ENCODE measurements around the gene LCE2C. TPM values are rescaled to one million over a fixed set of nuclear protein-coding genes. Genes with fewer than 3 reads are reported as not detected.
"Not testable (repeated sequence)": the region's sequence is repeated elsewhere in the genome, so short reads cannot be mapped to it uniquely, and the experiment has no call there.

LCE2C gene
- total RNA-seq, 2 donors from 2014 or later, result not detected

DNA sequence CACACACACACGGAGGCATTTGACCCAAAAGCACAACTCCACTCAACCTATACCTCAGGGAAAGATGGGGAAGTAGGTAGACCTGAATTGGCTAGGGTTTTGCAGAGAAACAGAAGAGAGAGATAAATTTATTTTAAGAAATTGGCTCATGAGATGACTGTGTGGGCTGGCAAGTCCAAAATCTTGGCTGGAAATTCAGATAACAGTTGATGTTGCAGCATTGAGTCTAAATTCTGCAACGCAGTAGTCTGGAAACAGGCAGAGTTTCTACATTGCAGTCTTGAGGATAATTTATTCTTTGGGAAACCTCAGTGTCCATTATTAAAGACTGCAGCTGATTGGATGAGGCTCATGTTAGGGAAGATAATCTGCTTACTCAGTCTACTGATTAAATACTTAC, 6.5 kb downstream of the LCE2C start:
- Mint-ChIP-seq H3K27me3 (peaks cover 38% of the 10 kb centered on the region), H3K27ac (no peak overlapping the region), H3K36me3 (ENCODE audit: low read depth) (no peaks in the 10 kb centered on the region), H3K9me3 (no peaks in the 10 kb centered on the region), H3K4me1 (no peaks in the 10 kb centered on the region), H3K4me3 (no peak overlapping the region)
- ATAC-seq (replicated peaks), result no peak

GRCh38 chr1:152683846-152684245, 8.8 kb downstream of the LCE2C start:
- no peaks in the 10 kb centered on the region for H3K4me1 Mint-ChIP-seq

DNA sequence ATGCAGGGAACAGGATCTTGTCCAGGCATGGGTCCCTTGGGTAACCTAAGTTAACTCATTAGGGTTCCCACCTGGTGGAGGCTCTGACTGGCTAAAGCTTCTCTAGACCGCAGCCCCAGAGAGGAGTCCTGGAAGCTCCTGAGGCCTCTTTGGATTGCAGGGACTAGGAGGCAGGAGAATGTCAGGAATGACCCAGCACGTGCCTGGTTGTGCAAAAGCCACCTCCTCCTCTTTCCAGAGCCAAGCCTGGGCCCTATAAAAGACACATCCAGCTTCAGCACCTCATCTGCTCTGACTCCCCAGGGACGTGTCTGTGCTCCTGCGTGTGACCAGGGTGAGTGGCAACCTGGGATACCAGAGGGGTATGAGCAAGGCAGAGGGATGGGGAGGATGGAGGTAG, 10.7 kb downstream of the LCE2C start, which contains the start of gene LCE2B:
Gene LCE2B, plus strand, starts transcription at position 301 of the 400 bp plus-strand sequence. CDS start 721 bp downstream, outside the sequence.
- not testable (repeated sequence) for H3K4me1 Mint-ChIP-seq; ATAC-seq (replicated peaks); H3K36me3 Mint-ChIP-seq (ENCODE audit: low read depth); H3K4me3 Mint-ChIP-seq; H3K9me3 Mint-ChIP-seq; H3K27ac Mint-ChIP-seq
- H3K27me3 Mint-ChIP-seq, result peaks cover 49% of the 10 kb centered on the region

More at GRCh38 chr1:152683846-152684245, 8.8 kb downstream of the LCE2C start:
- H3K36me3 Mint-ChIP-seq (ENCODE audit: low read depth), result no peaks in the 10 kb centered on the region
- H3K27me3 Mint-ChIP-seq, result peaks cover 39% of the 10 kb centered on the region
- ATAC-seq (replicated peaks), result no peak
- H3K9me3 Mint-ChIP-seq, result no peaks in the 10 kb centered on the region
- no peak overlapping the region for H3K27ac Mint-ChIP-seq
- H3K4me3 Mint-ChIP-seq, result no peak overlapping the region

- Mint-ChIP-seq H3K27me3 (peaks cover 8% of the 10 kb centered on the region), H3K4me1 (no peaks in the 10 kb centered on the region), H3K27ac (no peak within 1 kb of the TSS), H3K4me3 (no peak within 1 kb of the TSS), H3K36me3 (ENCODE audit: low read depth) (no peaks in the 10 kb centered on the region), H3K9me3 (no peaks in the 10 kb centered on the region)
- ATAC-seq (replicated peaks), result no peak
Measured at GRCh38 chr1:152697701-152698600, 22.9 kb downstream of the LCE2C start, which contains the start of gene LCE2A. Gene LCE2A (plus strand): TSS chr1:152698345. CDS start chr1:152698902, 557 bp downstream.

DNA sequence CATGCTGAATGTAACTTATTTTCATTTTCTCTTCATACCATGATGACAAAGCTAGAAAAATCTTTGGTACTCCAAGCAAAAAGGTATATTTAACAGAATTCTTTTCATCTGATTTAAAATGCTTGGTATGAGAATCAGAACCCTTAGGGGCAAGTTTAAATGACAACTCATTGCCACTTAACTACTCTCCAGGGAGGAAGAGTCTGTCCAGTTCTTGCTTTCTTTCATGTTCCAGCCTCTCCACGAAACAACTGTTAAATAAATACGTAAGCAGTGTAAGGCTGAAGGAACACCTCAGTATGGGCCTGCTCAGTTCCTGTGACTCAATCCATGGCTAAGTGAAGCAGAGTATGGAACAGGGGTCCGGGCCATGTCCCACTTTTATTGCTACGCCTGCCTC, 24.7 kb downstream of the LCE2C start:
- peaks cover 4% of the 10 kb centered on the region for H3K27me3 Mint-ChIP-seq
- no peak overlapping the region for H3K27ac Mint-ChIP-seq
- no peak overlapping the region for H3K4me3 Mint-ChIP-seq
- no peak for ATAC-seq (replicated peaks)
- H3K9me3 Mint-ChIP-seq, result no peaks in the 10 kb centered on the region
- H3K36me3 Mint-ChIP-seq (ENCODE audit: low read depth), result no peaks in the 10 kb centered on the region
- H3K4me1 Mint-ChIP-seq, result no peaks in the 10 kb centered on the region

- H3K4me1 Mint-ChIP-seq, result no peaks in the 10 kb centered on the region
- no peak within 1 kb of the TSS for H3K4me3 Mint-ChIP-seq
- no peaks in the 10 kb centered on the region for H3K9me3 Mint-ChIP-seq
- H3K27ac Mint-ChIP-seq, result no peak within 1 kb of the TSS
- no peak for ATAC-seq (replicated peaks)
- H3K27me3 Mint-ChIP-seq, result peaks cover 35% of the 10 kb centered on the region
- H3K36me3 Mint-ChIP-seq (ENCODE audit: low read depth), result no peaks in the 10 kb centered on the region
Measured at GRCh38 chr1:152707860-152708259, 32.8 kb downstream of the LCE2C start, which contains the start of gene LCE4A. Gene LCE4A (plus strand): TSS chr1:152708160. CDS start chr1:152709076, 916 bp downstream.

DNA sequence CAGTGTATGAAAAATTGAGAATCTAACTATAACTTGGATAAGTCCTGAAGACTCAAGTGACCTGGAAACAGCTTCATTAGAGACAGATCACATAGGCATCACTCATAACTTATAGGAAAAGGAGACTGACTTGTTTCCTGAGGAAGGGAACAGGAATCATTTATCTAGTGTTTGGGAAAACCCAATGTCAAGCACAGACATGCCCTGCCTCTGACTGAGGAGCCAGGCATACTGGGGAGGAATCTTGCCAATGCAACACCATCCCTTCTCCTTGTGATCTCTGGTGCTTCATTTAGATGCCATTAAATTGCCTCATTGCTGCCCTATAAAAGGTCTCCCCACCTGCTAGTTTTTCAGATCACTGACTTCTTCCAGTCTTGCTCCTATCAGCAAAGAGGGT, 43.2 kb downstream of the LCE2C start:
- no peaks in the 10 kb centered on the region for H3K36me3 Mint-ChIP-seq (ENCODE audit: low read depth)
- ATAC-seq (replicated peaks), result no peak
- no peaks in the 10 kb centered on the region for H3K4me1 Mint-ChIP-seq

GRCh38 chr1:152725261-152725660, 50.2 kb downstream of the LCE2C start:
- no peak for ATAC-seq (replicated peaks)
- Mint-ChIP-seq H3K4me1 (no peaks in the 10 kb centered on the region), H3K4me3 (no peak overlapping the region), H3K36me3 (ENCODE audit: low read depth) (no peaks in the 10 kb centered on the region), H3K27ac (no peak overlapping the region), H3K9me3 (no peaks in the 10 kb centered on the region), H3K27me3 (peaks cover 17% of the 10 kb centered on the region)

More for the DNA sequence above, 43.2 kb downstream of the LCE2C start:
- Mint-ChIP-seq H3K27ac (no peak overlapping the region), H3K9me3 (peaks cover 4% of the 10 kb centered on the region), H3K4me3 (no peak overlapping the region), H3K27me3 (peaks cover 9% of the 10 kb centered on the region)

Other genes starting within 250 kb of the LCE2C start
- not detected for gene LCE5A, start 164.5 kb upstream of the LCE2C start, total RNA-seq
- not detected for gene CRCT1, start 160.8 kb upstream of the LCE2C start, total RNA-seq
- not detected for gene LCE3E, start 108.5 kb upstream of the LCE2C start, total RNA-seq
- not detected for gene LCE3D, start 94.8 kb upstream of the LCE2C start, total RNA-seq
- gene LCE3C, start 75.0 kb upstream of the LCE2C start, total RNA-seq, result not detected
- not detected for gene LCE3B, start 61.5 kb upstream of the LCE2C start, total RNA-seq
- not detected for gene LCE3A, start 52.2 kb upstream of the LCE2C start, total RNA-seq
- not detected for gene LCE2D, start 11.9 kb upstream of the LCE2C start, total RNA-seq
- not detected for gene LCE2B, start 10.8 kb downstream of the LCE2C start, total RNA-seq
- not detected for gene LCE2A, start 23.1 kb downstream of the LCE2C start, total RNA-seq
- gene LCE4A, start 32.9 kb downstream of the LCE2C start, total RNA-seq, result not detected
- gene KPRP, start 82.7 kb downstream of the LCE2C start, total RNA-seq, result not detected
- gene LCE1F, start 99.9 kb downstream of the LCE2C start, total RNA-seq, result not detected
- gene LCE1E, start 111.0 kb downstream of the LCE2C start, total RNA-seq, result not detected
- gene LCE1D, start 121.4 kb downstream of the LCE2C start, total RNA-seq, result not detected
- not detected for gene LCE1C, start 131.4 kb downstream of the LCE2C start, total RNA-seq
- gene LCE1B, start 136.7 kb downstream of the LCE2C start, total RNA-seq, result not detected
- gene LCE1A, start 152.2 kb downstream of the LCE2C start, total RNA-seq, result not detected
- not detected for gene LCE6A, start 167.6 kb downstream of the LCE2C start, total RNA-seq
- gene LCE7A, start 184.7 kb downstream of the LCE2C start, total RNA-seq, result not detected
- not detected for gene SMCP, start 203.0 kb downstream of the LCE2C start, total RNA-seq
- not detected for gene IVL, start 233.3 kb downstream of the LCE2C start, total RNA-seq